NCI-H82 treated with DMSO at 0.1 percent for 48 hours (cell line): ENCODE data around the gene ITGA11.
"Not testable (repeated sequence)": the region's sequence is repeated elsewhere in the genome, so short reads cannot be mapped to it uniquely, and the experiment has no call there.

Experiments used
- DNase-seq: peaks from one replicate; lab custom pipeline; 2025; ENCODE audit not compliant: unreplicated experiment; lab: John Stamatoyannopoulos, UW

The ITGA11 gene

GRCh38 chr15:68426116-68426515, 5.8 kb downstream of the ITGA11 start:
- no peak for DNase-seq

GRCh38 chr15:68425428-68426060, 6.4 kb downstream of the ITGA11 start:
- no peak for DNase-seq

- no peak for DNase-seq
Observed at GRCh38 chr15:68424754-68425390, 7.1 kb downstream of the ITGA11 start.

GRCh38 chr15:68423359-68424296, 8.3 kb downstream of the ITGA11 start:
- DNase-seq = no peak

- DNase-seq = not testable (repeated sequence)
Observed at GRCh38 chr15:68422403-68423145, 9.4 kb downstream of the ITGA11 start.

- no peak for DNase-seq
Observed at GRCh38 chr15:68421798-68422402, 10.1 kb downstream of the ITGA11 start.

GRCh38 chr15:68421115-68421551, 10.8 kb downstream of the ITGA11 start:
- no peak for DNase-seq

GRCh38 chr15:68420186-68420684, 11.7 kb downstream of the ITGA11 start:
- DNase-seq = no peak

- DNase-seq = no peak
Observed at GRCh38 chr15:68419301-68420175, 12.4 kb downstream of the ITGA11 start.

GRCh38 chr15:68418611-68419161, 13.3 kb downstream of the ITGA11 start:
- no peak for DNase-seq

- DNase-seq = no peak
Observed at GRCh38 chr15:68417897-68418296, 14.1 kb downstream of the ITGA11 start.

GRCh38 chr15:68417051-68417450, 14.9 kb downstream of the ITGA11 start:
- DNase-seq = no peak

- DNase-seq = no peak
Observed at GRCh38 chr15:68416158-68416535, 15.8 kb downstream of the ITGA11 start.

GRCh38 chr15:68415501-68416157, 16.3 kb downstream of the ITGA11 start:
- no peak for DNase-seq

- no peak for DNase-seq
Observed at GRCh38 chr15:68415061-68415460, 16.9 kb downstream of the ITGA11 start.

GRCh38 chr15:68414591-68414990, 17.4 kb downstream of the ITGA11 start:
- DNase-seq = no peak

- DNase-seq = no peak
Observed at GRCh38 chr15:68414206-68414555, 17.8 kb downstream of the ITGA11 start.

- DNase-seq = no peak
Observed at GRCh38 chr15:68413363-68414205, 18.4 kb downstream of the ITGA11 start.
